ENCODE measurements around the gene OLA1.
A peak's percentile ranks its signal among the peaks of the same experiment; 100 is the strongest.

OLA1 gene

GRCh38 chr2:174040417-174040701, 208.0 kb downstream of the OLA1 start:
- H2BK5ac ChIP-seq (ENCODE audit: low read length) = peak overlapping the region; percentile 53
- H2AK5ac ChIP-seq (ENCODE audit: low read length) = no peak overlapping the region
- peak overlapping the region; percentile 72 for H3K56ac ChIP-seq (ENCODE audit: low read length)
- H4K8ac ChIP-seq (ENCODE audit: low read depth, low read length) = no peak overlapping the region
- H3K4ac ChIP-seq (ENCODE audit: low read depth, low read length) = no peak overlapping the region
- H3K18ac ChIP-seq (ENCODE audit: low read length) = peak overlapping the region; percentile 42
- no CpG with 5 or more reads among the region's 2 CpGs for WGBS (ENCODE audit: extremely low coverage, insufficient coverage, low lambda C conversion rate)
- no peaks in the 10 kb centered on the region for H3K27me3 ChIP-seq (ENCODE audit: insufficient read depth, low read length, poor library complexity)
- H2BK120ac ChIP-seq (ENCODE audit: low read depth, low read length) = no peak overlapping the region
- peaks cover 9% of the 10 kb centered on the region for H3K4me1 ChIP-seq (ENCODE audit: control insufficient read depth, low read depth, low read length)
- H2BK15ac ChIP-seq (replicated peaks; ENCODE audit: low read depth) = no peak overlapping the region
- no peak overlapping the region for H4K5ac ChIP-seq (ENCODE audit: low read length)
- H3K79me1 ChIP-seq (ENCODE audit: low read length) = no peaks in the 10 kb centered on the region
- no peak overlapping the region for H3K4me2 ChIP-seq (ENCODE audit: low read length)
- no peaks in the 10 kb centered on the region for H3K79me2 ChIP-seq (ENCODE audit: control insufficient read depth, insufficient read depth, low read length)
- no peaks in the 10 kb centered on the region for H3K36me3 ChIP-seq (ENCODE audit: control insufficient read depth, insufficient read depth, low read length)
- H3K27ac ChIP-seq (ENCODE audit: low read depth, low read length) = no peak overlapping the region
- no peak overlapping the region for H3K23ac ChIP-seq (ENCODE audit: low read length)
- no peak for DNase-seq
- peak overlapping the region; percentile 16 for H3K9ac ChIP-seq (ENCODE audit: low read length)
- H3K4me3 ChIP-seq (ENCODE audit: low read length) = no peak overlapping the region

GRCh38 chr2:174039551-174040416, 208.5 kb downstream of the OLA1 start:
- peak overlapping the region; percentile 88 for H3K56ac ChIP-seq (ENCODE audit: low read length)
- H4K8ac ChIP-seq (ENCODE audit: low read depth, low read length) = no peak overlapping the region
- peak overlapping the region; percentile 72 for H3K27ac ChIP-seq (ENCODE audit: low read depth, low read length)
- no peaks in the 10 kb centered on the region for H3K79me1 ChIP-seq (ENCODE audit: low read length)
- H3K36me3 ChIP-seq (ENCODE audit: control insufficient read depth, insufficient read depth, low read length) = no peaks in the 10 kb centered on the region
- no peak overlapping the region for H2AK5ac ChIP-seq (ENCODE audit: low read length)
- no peak overlapping the region for H3K4me3 ChIP-seq (ENCODE audit: low read length)
- H3K18ac ChIP-seq (ENCODE audit: low read length) = peak overlapping the region; percentile 42
- H2BK120ac ChIP-seq (ENCODE audit: low read depth, low read length) = no peak overlapping the region
- H3K23ac ChIP-seq (ENCODE audit: low read length) = peak overlapping the region; percentile 0
- peak overlapping the region; percentile 46 for H3K9ac ChIP-seq (ENCODE audit: low read length)
- no peaks in the 10 kb centered on the region for H3K79me2 ChIP-seq (ENCODE audit: control insufficient read depth, insufficient read depth, low read length)
- H3K4ac ChIP-seq (ENCODE audit: low read depth, low read length) = peak overlapping the region; percentile 74
- WGBS (ENCODE audit: extremely low coverage, insufficient coverage, low lambda C conversion rate) = no CpG with 5 or more reads among the region's 16 CpGs
- peak; percentile 97 for DNase-seq
- H2BK15ac ChIP-seq (replicated peaks; ENCODE audit: low read depth) = no peak overlapping the region
- H2BK5ac ChIP-seq (ENCODE audit: low read length) = peak overlapping the region; percentile 73
- no peak overlapping the region for H4K5ac ChIP-seq (ENCODE audit: low read length)
- H3K27me3 ChIP-seq (ENCODE audit: insufficient read depth, low read length, poor library complexity) = no peaks in the 10 kb centered on the region
- H3K4me1 ChIP-seq (ENCODE audit: control insufficient read depth, low read depth, low read length) = peaks cover 9% of the 10 kb centered on the region
- no peak overlapping the region for H3K4me2 ChIP-seq (ENCODE audit: low read length)

DNA sequence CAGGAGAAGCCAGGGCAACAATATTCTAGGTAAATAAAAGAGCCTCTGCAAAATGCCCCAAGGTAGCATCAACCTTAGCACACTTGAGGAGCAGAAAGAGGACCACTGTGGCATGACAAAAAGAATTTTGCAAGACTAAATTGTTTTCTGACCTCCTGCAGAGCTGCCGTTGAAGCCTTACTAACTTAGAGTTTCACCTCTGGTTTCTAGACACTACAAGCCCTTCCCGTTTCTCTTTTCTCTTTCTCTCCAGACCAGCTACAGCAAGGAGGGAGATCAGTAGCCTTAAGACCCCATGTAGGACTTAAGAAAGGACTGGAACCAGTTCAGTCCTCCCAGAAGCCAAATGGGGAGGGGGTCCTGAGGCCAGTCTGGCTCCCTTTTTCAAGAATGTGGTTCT, 209.9 kb downstream of the OLA1 start:
- H3K27ac ChIP-seq (ENCODE audit: low read depth, low read length) = no peak overlapping the region
- H2BK15ac ChIP-seq (replicated peaks; ENCODE audit: low read depth) = peak overlapping the region; percentile 47
- no peak overlapping the region for H3K18ac ChIP-seq (ENCODE audit: low read length)
- H4K8ac ChIP-seq (ENCODE audit: low read depth, low read length) = no peak overlapping the region
- no peaks in the 10 kb centered on the region for H3K79me1 ChIP-seq (ENCODE audit: low read length)
- peak overlapping the region; percentile 72 for H3K56ac ChIP-seq (ENCODE audit: low read length)
- no peaks in the 10 kb centered on the region for H3K79me2 ChIP-seq (ENCODE audit: control insufficient read depth, insufficient read depth, low read length)
- H3K4me1 ChIP-seq (ENCODE audit: control insufficient read depth, low read depth, low read length) = peaks cover 9% of the 10 kb centered on the region
- no peak overlapping the region for H3K4me2 ChIP-seq (ENCODE audit: low read length)
- WGBS (ENCODE audit: extremely low coverage, insufficient coverage, low lambda C conversion rate) = no CpG with 5 or more reads among the region's 2 CpGs
- no peaks in the 10 kb centered on the region for H3K36me3 ChIP-seq (ENCODE audit: control insufficient read depth, insufficient read depth, low read length)
- no peak overlapping the region for H2BK120ac ChIP-seq (ENCODE audit: low read depth, low read length)
- DNase-seq = no peak
- no peak overlapping the region for H3K23ac ChIP-seq (ENCODE audit: low read length)
- peak overlapping the region; percentile 24 for H2BK5ac ChIP-seq (ENCODE audit: low read length)
- no peak overlapping the region for H3K9ac ChIP-seq (ENCODE audit: low read length)
- H3K27me3 ChIP-seq (ENCODE audit: insufficient read depth, low read length, poor library complexity) = no peaks in the 10 kb centered on the region
- H2AK5ac ChIP-seq (ENCODE audit: low read length) = no peak overlapping the region
- H3K4ac ChIP-seq (ENCODE audit: low read depth, low read length) = no peak overlapping the region
- H3K4me3 ChIP-seq (ENCODE audit: low read length) = no peak overlapping the region
- no peak overlapping the region for H4K5ac ChIP-seq (ENCODE audit: low read length)

GRCh38 chr2:174036825-174037224, 211.5 kb downstream of the OLA1 start:
- H3K36me3 ChIP-seq (ENCODE audit: control insufficient read depth, insufficient read depth, low read length) = no peaks in the 10 kb centered on the region
- no peak overlapping the region for H3K4ac ChIP-seq (ENCODE audit: low read depth, low read length)
- H2BK120ac ChIP-seq (ENCODE audit: low read depth, low read length) = no peak overlapping the region
- no peak overlapping the region for H4K5ac ChIP-seq (ENCODE audit: low read length)
- no peak overlapping the region for H3K18ac ChIP-seq (ENCODE audit: low read length)
- H2AK5ac ChIP-seq (ENCODE audit: low read length) = no peak overlapping the region
- H4K8ac ChIP-seq (ENCODE audit: low read depth, low read length) = no peak overlapping the region
- no peaks in the 10 kb centered on the region for H3K27me3 ChIP-seq (ENCODE audit: insufficient read depth, low read length, poor library complexity)
- H3K9ac ChIP-seq (ENCODE audit: low read length) = no peak overlapping the region
- H3K4me3 ChIP-seq (ENCODE audit: low read length) = no peak overlapping the region
- H3K79me2 ChIP-seq (ENCODE audit: control insufficient read depth, insufficient read depth, low read length) = no peaks in the 10 kb centered on the region
- no peak overlapping the region for H2BK15ac ChIP-seq (replicated peaks; ENCODE audit: low read depth)
- no peak for DNase-seq
- no peak overlapping the region for H2BK5ac ChIP-seq (ENCODE audit: low read length)
- no peaks in the 10 kb centered on the region for H3K79me1 ChIP-seq (ENCODE audit: low read length)
- peaks cover 9% of the 10 kb centered on the region for H3K4me1 ChIP-seq (ENCODE audit: control insufficient read depth, low read depth, low read length)
- no peak overlapping the region for H3K27ac ChIP-seq (ENCODE audit: low read depth, low read length)
- no peak overlapping the region for H3K4me2 ChIP-seq (ENCODE audit: low read length)
- no peak overlapping the region for H3K56ac ChIP-seq (ENCODE audit: low read length)
- no peak overlapping the region for H3K23ac ChIP-seq (ENCODE audit: low read length)

- no peak overlapping the region for H3K23ac ChIP-seq (ENCODE audit: low read length)
- H3K79me2 ChIP-seq (ENCODE audit: control insufficient read depth, insufficient read depth, low read length) = no peaks in the 10 kb centered on the region
- H3K36me3 ChIP-seq (ENCODE audit: control insufficient read depth, insufficient read depth, low read length) = no peaks in the 10 kb centered on the region
- no peak overlapping the region for H3K56ac ChIP-seq (ENCODE audit: low read length)
- H3K4me2 ChIP-seq (ENCODE audit: low read length) = no peak overlapping the region
- no peak overlapping the region for H4K8ac ChIP-seq (ENCODE audit: low read depth, low read length)
- no peak overlapping the region for H2AK5ac ChIP-seq (ENCODE audit: low read length)
- no peaks in the 10 kb centered on the region for H3K79me1 ChIP-seq (ENCODE audit: low read length)
- no peak overlapping the region for H2BK15ac ChIP-seq (replicated peaks; ENCODE audit: low read depth)
- no peak overlapping the region for H3K4ac ChIP-seq (ENCODE audit: low read depth, low read length)
- no peak overlapping the region for H4K5ac ChIP-seq (ENCODE audit: low read length)
- H3K9ac ChIP-seq (ENCODE audit: low read length) = no peak overlapping the region
- peaks cover 9% of the 10 kb centered on the region for H3K4me1 ChIP-seq (ENCODE audit: control insufficient read depth, low read depth, low read length)
- WGBS (ENCODE audit: extremely low coverage, insufficient coverage, low lambda C conversion rate) = no CpG with 5 or more reads among the region's 12 CpGs
- H2BK120ac ChIP-seq (ENCODE audit: low read depth, low read length) = no peak overlapping the region
- no peak overlapping the region for H2BK5ac ChIP-seq (ENCODE audit: low read length)
- H3K4me3 ChIP-seq (ENCODE audit: low read length) = no peak overlapping the region
- no peaks in the 10 kb centered on the region for H3K27me3 ChIP-seq (ENCODE audit: insufficient read depth, low read length, poor library complexity)
- no peak overlapping the region for H3K27ac ChIP-seq (ENCODE audit: low read depth, low read length)
- peak; percentile 53 for DNase-seq
- H3K18ac ChIP-seq (ENCODE audit: low read length) = no peak overlapping the region
Measured at GRCh38 chr2:174035981-174036742, 212.2 kb downstream of the OLA1 start.

Data from mesendoderm (in vitro differentiated cells).